ENCODE data around the gene ETV6. TPM values are rescaled to one million over a fixed set of nuclear protein-coding genes. Genes with fewer than 3 reads are reported as not detected.

The ETV6 gene
- total RNA-seq, 1 experiment from 2014 or later = 14.1 TPM

DNA sequence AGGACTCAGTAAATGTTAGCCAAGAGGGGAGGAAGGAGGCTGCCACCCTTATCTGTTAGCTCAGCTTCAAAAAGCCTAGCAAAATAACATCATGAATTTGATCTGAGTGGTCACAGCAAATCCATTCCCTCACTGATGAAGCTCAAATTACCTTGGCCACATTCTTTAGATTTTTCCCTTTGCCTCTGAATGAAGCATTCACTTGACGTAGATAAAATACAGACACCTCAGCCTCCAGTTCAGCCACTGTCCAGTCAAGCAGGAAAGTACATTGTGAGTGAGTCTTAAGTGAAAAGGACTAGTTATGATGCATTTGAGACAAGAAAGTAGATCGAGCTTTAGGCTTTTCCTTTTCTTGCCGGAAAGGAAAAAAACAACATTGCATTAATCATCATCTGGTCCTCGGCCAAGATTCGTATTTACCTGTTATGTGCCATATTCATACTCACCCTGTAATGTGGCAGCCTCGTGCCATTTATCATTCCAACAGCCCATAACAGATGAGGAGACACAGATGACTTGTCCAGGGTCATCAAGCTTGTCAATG, 146.5 kb downstream of the ETV6 start:
- TF ChIP-seq SIN3A (IDR thresholded peaks at IDR 0.05; ENCODE audit: low read depth) (peak; percentile 38; the same call in 1 of the 2 replicates), CBX3 (IDR thresholded peaks at IDR 0.05; ENCODE audit: low read depth) (peak; percentile 87; the same call in 1 of the 2 replicates), REST (IDR thresholded peaks at IDR 0.05; ENCODE audit: low read depth) (no peak), FOSL1 (IDR thresholded peaks at IDR 0.05; ENCODE audit: low read depth) (peak; percentile 77), ZFX (IDR thresholded peaks at IDR 0.05) (no peak), ATF3 (IDR thresholded peaks at IDR 0.05) (no peak), JUND (IDR thresholded peaks at IDR 0.05) (peak; percentile 63), SP1 (IDR thresholded peaks at IDR 0.05; ENCODE audit: low read depth) (peak; percentile 64)
- TF ChIP-seq, protein P1, sequence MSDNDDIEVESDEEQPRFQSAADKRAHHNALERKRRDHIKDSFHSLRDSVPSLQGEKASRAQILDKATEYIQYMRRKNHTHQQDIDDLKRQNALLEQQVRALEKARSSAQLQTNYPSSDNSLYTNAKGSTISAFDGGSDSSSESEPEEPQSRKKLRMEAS (IDR thresholded peaks at IDR 0.05) = peak; percentile 81
- DNase-seq (ENCODE audit: low read depth, low spot score) (peak; percentile 64), ATAC-seq (peak; percentile 82)
- Histone ChIP-seq H3K27ac (ENCODE audit: low read depth, low read length) (peak overlapping the region; percentile 72), H3K4me2 (ENCODE audit: low read length) (peak overlapping the region; percentile 73), H3K9ac (ENCODE audit: low read length) (peak overlapping the region; percentile 37), H3K9me2 (ENCODE audit: insufficient read depth) (no peaks in the 10 kb centered on the region), H2AFZ (ENCODE audit: low read depth, low read length, poor library complexity, severe bottlenecking) (no peak overlapping the region), H4K20me1 (ENCODE audit: insufficient read depth) (no peaks in the 10 kb centered on the region), H3K79me2 (ENCODE audit: insufficient read depth, low read length) (no peaks in the 10 kb centered on the region), H3K4me3 (replicated peaks in 1 of 2; ENCODE audit: low read depth in 1 of 2, low read length in 2 of 2) (peak overlapping the region; percentile 18 to 38; a peak in 3 of 4 replicates), H3K36me3 (ENCODE audit: control insufficient read depth in 1 of 2, insufficient read depth in 2 of 2, low read length in 2 of 2) (no peaks in the 10 kb centered on the region), H3K27me3 (ENCODE audit: insufficient read depth, low read length) (no peaks in the 10 kb centered on the region), H3K9me3 (ENCODE audit: control insufficient read depth in 1 of 2, insufficient read depth in 1 of 2, low read depth in 1 of 2, low read length in 2 of 2) (no peaks in the 10 kb centered on the region), H3K4me1 (ENCODE audit: control insufficient read depth in 1 of 2, insufficient read depth in 2 of 2, low read length in 2 of 2) (peaks cover 33 to 42% of the 10 kb centered on the region in 2 experiments)
- ChIA-PET RAD21 (ENCODE audit: low non-redundant PET in 1 of 2, low total read pairs in 2 of 2, uncharacterized antibody in 2 of 2, unreplicated experiment in 2 of 2) (no interaction called here), CTCF (no interaction called here), POLR2A (no interaction called here)
- no TSS peak for BruUV-seq (replicated peaks)
- intact Hi-C loops (cut with micrococcal nuclease) = no loop called here
